Transverse colon (tissue), 4 donors: Measurements from ENCODE around the gene ZNF22. TPM values are rescaled to one million over a fixed set of nuclear protein-coding genes. Genes with fewer than 3 reads are reported as not detected.

Source experiments
- DNase-seq: peaks from one replicate; pipeline ENCODE4 v3.0.0-alpha.2; 2019
- H3K27ac ChIP-seq, 4 donors: fragments of 200-600 bp; sonication (generic); 2 replicates each; pipeline ENCODE4 v1.5.1; 2016 to 2018; ENCODE audit warnings: inconsistent platforms in 4 of 4
- H3K27me3 ChIP-seq: fragments of 200-600 bp; sonication (generic); 2 replicates; pipeline ENCODE4 v1.5.1; 2017; ENCODE audit warnings: inconsistent platforms
- H3K36me3 ChIP-seq, 4 donors: fragments of 200-600 bp; sonication (generic); 2 replicates each; pipeline ENCODE4 v1.5.1; 2017 to 2019; ENCODE audit warnings: inconsistent platforms in 4 of 4
- H3K4me1 ChIP-seq, 4 donors: fragments of 200-600 bp; sonication (generic); 2 replicates each; pipeline ENCODE4 v1.5.1; 2017 to 2020; ENCODE audit warnings: inconsistent platforms in 4 of 4
- H3K4me3 ChIP-seq, 4 donors: fragments of 200-600 bp; sonication (generic); 1 replicate in 1 of 4; 2 replicates in 3 of 4; pipeline versions ENCODE4 v1.5.1 to v1.6.1; 2017 to 2019; ENCODE audit warnings: inconsistent platforms in 4 of 4
- H3K9me3 ChIP-seq, 2 donors: fragments of 200-600 bp; sonication (generic); 2 replicates each; pipeline ENCODE4 v1.5.1; 2017 to 2019; ENCODE audit warnings: inconsistent platforms in 2 of 2
- EP300 ChIP-seq: sonication (generic); formaldehyde crosslinking; IDR thresholded peaks from one replicate; pipeline ENCODE4 v1.6.1; 2017; ENCODE audit warnings: antibody characterized with exemption, low read depth
- POLR2A ChIP-seq: fragments of 450-650 bp; IDR thresholded peaks from one replicate; pipeline ENCODE4 v1.6.1; 2016; ENCODE audit warnings: antibody characterized with exemption, mild to moderate bottlenecking, moderate library complexity
- POLR2AphosphoS5 ChIP-seq, 3 donors: sonication (generic); formaldehyde crosslinking; IDR thresholded peaks; one replicate each; pipeline ENCODE4 v1.6.1; 2016; ENCODE audit warnings: antibody characterized with exemption in 3 of 3
- WGBS, 2 donors: methylation state at CpG; one replicate each; pipeline ENCODE4 v1.1.5; 2018; ENCODE audit warnings: low coverage in 1 of 2; 5-methylcytosine and 5-hydroxymethylcytosine counted together
- in situ Hi-C, 4 donors: fragments of 200-750 bp; cut with MboI; loops; one replicate each; pipeline versions ENCODE4 v1.15.0 to v1.15.1; 2017; ENCODE audit warnings: low sequenced_read_pairs in 3 of 4, low pct_ligation_motif_present in 1 of 4, low pct_unique_long_range_greater_than_20kb in 1 of 4
- intact Hi-C: fragments of 100-400 bp; cut with DNase I; formaldehyde crosslinking; loops from one replicate; pipeline ENCODE4 v1.15.1; 2023; ENCODE audit warnings: low total_unique reads
- total RNA-seq, 4 donors: library from RNA; depleted of rRNA; stranded (reverse); fragments of >200 nt; gene quantifications; one replicate each; pipeline ENCODE4 v1.1.0, GENCODE V29; 2016
- TF ChIP-seq, protein P1 (sequence below), 5 experiments: fragments of 200-600 bp in 3 of 5; fragments of 450-650 bp in 2 of 5; sonication (generic) in 3 of 5; IDR thresholded peaks; 1 replicate in 2 of 5; 2 replicates in 3 of 5; pipeline ENCODE4 v1.5.1; 2016 to 2017; ENCODE audit warnings: antibody characterized with exemption in 5 of 5, inconsistent platforms in 3 of 5, mild to moderate bottlenecking in 2 of 5, moderate library complexity in 1 of 5

Gene ZNF22
- total RNA-seq, 4 donors from 2014 or later, result 4.6 to 14.3 (median 9.5) TPM

DNA sequence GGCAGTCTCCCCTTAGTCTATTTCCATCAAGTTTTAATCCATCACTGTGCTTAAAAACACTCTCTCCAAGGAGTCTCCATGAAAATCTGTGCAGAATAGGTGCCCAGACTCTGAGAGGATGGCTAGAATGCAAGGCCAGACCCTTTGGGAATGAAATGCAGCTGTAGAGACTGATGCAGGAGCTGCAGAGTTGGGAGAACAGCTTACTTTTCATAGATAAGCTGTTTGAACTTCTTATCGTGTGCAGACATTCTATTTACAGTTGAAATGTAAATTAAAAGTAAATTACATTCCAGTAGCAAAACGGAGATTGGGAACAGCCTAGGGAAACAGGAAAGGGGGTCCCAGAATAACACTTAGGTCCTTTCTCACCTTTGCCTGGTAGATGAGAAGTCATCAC lies 14.9 kb downstream of the ZNF22 start:
- Histone ChIP-seq H3K27ac (no peak overlapping the region), H3K4me3 (no peak overlapping the region), H3K36me3 (no peaks in the 10 kb centered on the region), H3K4me1 (no peaks in the 10 kb centered on the region), H3K27me3 (no peaks in the 10 kb centered on the region), H3K9me3 (no peaks in the 10 kb centered on the region)
- intact Hi-C loops (no loop called here), in situ Hi-C loops (no loop called here)
- WGBS, 2 donors, result 29 to 40% methylated on average over 2 of the region's 2 CpGs
- no peak for DNase-seq
- TF ChIP-seq POLR2AphosphoS5 (IDR thresholded peaks at IDR 0.05), result no peak
- no peak for TF ChIP-seq POLR2A
- TF ChIP-seq, protein P1, sequence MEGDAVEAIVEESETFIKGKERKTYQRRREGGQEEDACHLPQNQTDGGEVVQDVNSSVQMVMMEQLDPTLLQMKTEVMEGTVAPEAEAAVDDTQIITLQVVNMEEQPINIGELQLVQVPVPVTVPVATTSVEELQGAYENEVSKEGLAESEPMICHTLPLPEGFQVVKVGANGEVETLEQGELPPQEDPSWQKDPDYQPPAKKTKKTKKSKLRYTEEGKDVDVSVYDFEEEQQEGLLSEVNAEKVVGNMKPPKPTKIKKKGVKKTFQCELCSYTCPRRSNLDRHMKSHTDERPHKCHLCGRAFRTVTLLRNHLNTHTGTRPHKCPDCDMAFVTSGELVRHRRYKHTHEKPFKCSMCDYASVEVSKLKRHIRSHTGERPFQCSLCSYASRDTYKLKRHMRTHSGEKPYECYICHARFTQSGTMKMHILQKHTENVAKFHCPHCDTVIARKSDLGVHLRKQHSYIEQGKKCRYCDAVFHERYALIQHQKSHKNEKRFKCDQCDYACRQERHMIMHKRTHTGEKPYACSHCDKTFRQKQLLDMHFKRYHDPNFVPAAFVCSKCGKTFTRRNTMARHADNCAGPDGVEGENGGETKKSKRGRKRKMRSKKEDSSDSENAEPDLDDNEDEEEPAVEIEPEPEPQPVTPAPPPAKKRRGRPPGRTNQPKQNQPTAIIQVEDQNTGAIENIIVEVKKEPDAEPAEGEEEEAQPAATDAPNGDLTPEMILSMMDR (IDR thresholded peaks at IDR 0.05), result no peak
- no peak for TF ChIP-seq EP300

- TF ChIP-seq, protein P1 (IDR thresholded peaks at IDR 0.05), result no peak
- TF ChIP-seq EP300 (no peak), POLR2A (no peak), POLR2AphosphoS5 (IDR thresholded peaks at IDR 0.05) (no peak)
- in situ Hi-C loops (no loop called here), intact Hi-C loops (no loop called here)
- no peaks in the 10 kb centered on the region for H3K27me3 ChIP-seq
- no peak for DNase-seq
- H3K4me1 ChIP-seq, result no peaks in the 10 kb centered on the region
- H3K36me3 ChIP-seq, result no peaks in the 10 kb centered on the region
- 79 to 88% methylated on average over 2 of the region's 2 CpGs for WGBS, 2 donors
- H3K9me3 ChIP-seq, result no peaks in the 10 kb centered on the region
- H3K27ac ChIP-seq, result no peak overlapping the region
- no peak overlapping the region for H3K4me3 ChIP-seq
Measured at GRCh38 chr10:45023426-45023825, 22.7 kb downstream of the ZNF22 start.

- Histone ChIP-seq H3K27me3 (no peaks in the 10 kb centered on the region), H3K4me3 (no peak overlapping the region), H3K9me3 (peaks cover 0 to 7% of the 10 kb centered on the region in 2 donors), H3K4me1 (no peaks in the 10 kb centered on the region), H3K36me3 (no peaks in the 10 kb centered on the region), H3K27ac (no peak overlapping the region)
- TF ChIP-seq POLR2AphosphoS5 (IDR thresholded peaks at IDR 0.05) (no peak), POLR2A (no peak), EP300 (no peak)
- TF ChIP-seq, protein P1 (IDR thresholded peaks at IDR 0.05), result no peak
- in situ Hi-C loops (no loop called here), intact Hi-C loops (no loop called here)
- no peak for DNase-seq
Measured at GRCh38 chr10:45034301-45034700, 33.6 kb downstream of the ZNF22 start.

DNA sequence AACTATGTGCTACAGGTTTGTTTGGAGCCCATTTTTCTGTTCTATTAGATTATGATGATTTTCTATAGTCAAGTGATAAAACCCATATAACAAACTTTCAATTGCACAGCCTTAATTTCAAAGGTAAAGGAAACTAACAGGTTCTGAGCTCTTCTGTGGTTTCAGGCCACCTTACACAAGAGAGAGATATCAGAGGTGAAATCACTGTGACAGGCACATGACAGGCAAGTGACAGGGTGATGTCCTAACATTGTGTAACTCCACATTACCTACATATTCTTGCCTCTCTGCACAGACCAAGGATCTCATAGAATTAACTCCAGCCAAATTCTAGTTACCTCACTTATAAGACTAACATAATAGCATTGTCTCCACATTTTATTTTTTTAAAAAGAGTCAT lies 35.0 kb downstream of the ZNF22 start:
- in situ Hi-C loops, result no loop called here

More for the DNA sequence above, 35.0 kb downstream of the ZNF22 start:
- H3K4me1 ChIP-seq, result no peaks in the 10 kb centered on the region
- no peaks in the 10 kb centered on the region for H3K36me3 ChIP-seq
- no peak for DNase-seq
- no peaks in the 10 kb centered on the region for H3K9me3 ChIP-seq
- TF ChIP-seq, protein P1 (IDR thresholded peaks at IDR 0.05), result no peak
- TF ChIP-seq POLR2A, result no peak
- no peak for TF ChIP-seq POLR2AphosphoS5 (IDR thresholded peaks at IDR 0.05)
- no peak for TF ChIP-seq EP300
- H3K27ac ChIP-seq, result no peak overlapping the region
- H3K27me3 ChIP-seq, result no peaks in the 10 kb centered on the region
- intact Hi-C loops, result no loop called here
- H3K4me3 ChIP-seq, result no peak overlapping the region
